Fibroblast of the aortic adventitia (primary cell): ENCODE measurements around the gene C9. TPM values are rescaled to one million over a fixed set of nuclear protein-coding genes. Genes with fewer than 3 reads are reported as not detected.
A peak's percentile ranks its signal among the peaks of the same experiment; 100 is the strongest.

Source experiments
- DNase-seq: peaks from one replicate; pipeline ENCODE4 v3.0.0-alpha.2; 2010; ENCODE audit warnings: low read depth
- H3K4me3 ChIP-seq: 2 replicates; pipeline ENCODE4 v1.5.1; 2011; ENCODE audit warnings: low read depth, mild to moderate bottlenecking, control low read depth, low read length, moderate library complexity
- CTCF ChIP-seq: IDR thresholded peaks from 2 replicates; pipeline ENCODE4 v1.5.1; 2011; ENCODE audit warnings: mild to moderate bottlenecking, low read length, control low read depth, inconsistent platforms; ENCODE audit not compliant: insufficient read depth
- total RNA-seq: library from RNA; depleted of rRNA; stranded (reverse); fragments of >200 nt; gene quantifications from 2 replicates; pipeline ENCODE4 v1.2.3, GENCODE V29; 2012; ENCODE audit warnings: low replicate concordance

C9 gene
- total RNA-seq = not detected in 2 replicates

GRCh38 chr5:39364367-39364766, at the start of gene C9:
Gene C9 (minus strand): TSS chr5:39364495. CDS start chr5:39364464, 31 bp downstream.
- no peak within 1 kb of the TSS for H3K4me3 ChIP-seq
- no peak for TF ChIP-seq CTCF
- DNase-seq = no peak

DNA sequence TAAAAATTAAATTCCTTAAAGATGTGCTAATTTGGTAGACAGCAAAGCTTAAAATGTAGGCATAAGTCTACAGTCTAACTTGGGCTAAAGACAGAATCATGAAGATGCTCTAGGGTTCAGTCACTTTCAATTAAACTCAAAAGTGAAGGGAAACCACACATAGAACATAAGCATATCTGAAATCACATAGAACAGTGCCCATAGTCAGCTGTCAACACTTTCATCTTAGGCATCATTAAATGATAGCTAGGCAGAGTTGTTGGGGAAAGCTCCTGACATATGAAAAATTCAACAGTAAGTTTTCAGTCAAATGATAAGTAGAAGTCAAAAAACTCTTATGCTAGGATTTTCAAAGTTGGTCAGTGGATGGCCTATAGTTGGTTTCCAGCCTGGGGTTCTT, 49.5 kb upstream of the C9 start:
- DNase-seq = peak; percentile 0
- no peak for TF ChIP-seq CTCF
- H3K4me3 ChIP-seq = no peak overlapping the region

GRCh38 chr5:39412721-39413394, 48.6 kb upstream of the C9 start:
- DNase-seq = peak; percentile 3
- no peak overlapping the region for H3K4me3 ChIP-seq
- TF ChIP-seq CTCF = no peak

DNA sequence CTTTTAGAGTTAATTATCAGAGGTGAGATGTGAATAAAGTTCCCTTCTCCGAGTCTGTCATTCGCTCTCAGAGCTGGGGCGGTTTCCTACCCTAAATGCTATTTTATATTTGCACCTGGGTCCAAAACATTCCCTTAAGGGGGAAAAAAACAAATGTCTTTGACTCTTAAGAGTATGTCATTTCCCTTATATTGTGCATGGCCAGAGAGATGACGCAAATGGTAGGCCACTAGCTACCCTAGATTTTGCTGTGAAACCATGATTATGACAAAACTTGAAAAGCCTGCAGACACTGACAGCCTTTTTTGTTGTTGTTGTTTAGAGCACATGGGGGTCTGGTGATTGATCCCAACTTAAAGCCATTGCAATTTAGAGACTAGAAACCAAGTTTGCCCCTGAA, 47.7 kb upstream of the C9 start:
- H3K4me3 ChIP-seq = no peak overlapping the region
- DNase-seq = no peak
- no peak for TF ChIP-seq CTCF

DNA sequence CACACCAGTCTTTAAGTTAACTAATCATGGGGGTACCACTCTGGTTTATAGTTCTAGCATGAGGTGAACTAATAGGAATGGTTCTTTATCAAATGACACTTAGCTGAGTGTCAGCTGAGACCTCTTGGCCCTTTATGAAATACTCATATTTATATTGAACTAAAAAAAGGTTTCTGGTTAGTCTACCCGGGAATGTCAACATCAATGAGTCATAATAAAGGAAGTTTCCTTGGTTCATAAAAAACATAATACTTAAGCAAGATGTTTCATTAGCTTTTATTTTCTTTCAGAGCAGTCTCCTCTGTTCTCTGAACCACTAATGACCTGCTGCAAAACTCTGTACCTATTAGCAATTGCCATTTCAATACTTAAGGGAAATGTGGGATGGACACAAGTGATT, 46.8 kb upstream of the C9 start:
- peak; percentile 73 for DNase-seq
- no peak overlapping the region for H3K4me3 ChIP-seq
- TF ChIP-seq CTCF = no peak

DNA sequence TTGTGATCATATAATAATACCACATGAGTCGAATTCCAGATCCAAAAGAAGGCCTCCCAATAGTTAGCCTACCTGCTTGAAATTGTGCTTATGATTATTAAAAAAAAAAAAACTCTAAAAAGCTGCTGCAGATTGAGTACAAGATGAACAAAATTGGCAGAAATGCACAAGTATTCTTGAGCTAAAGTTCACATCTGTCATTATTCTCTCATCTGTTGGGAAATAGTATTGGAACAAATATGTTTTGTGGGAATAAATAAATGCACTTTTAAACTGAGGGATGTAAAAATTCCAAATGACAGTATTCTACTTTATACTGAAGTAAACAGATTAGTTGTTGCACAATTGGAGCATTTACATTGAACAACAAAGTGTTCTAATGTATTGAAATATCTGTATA, 44.7 kb upstream of the C9 start:
- H3K4me3 ChIP-seq = no peak overlapping the region
- TF ChIP-seq CTCF = no peak
- DNase-seq = no peak
